D721Med (cell line): Measurements from ENCODE around the gene BTRC.

ENCODE experiments used
- DNase-seq: peaks from one replicate; pipeline ENCODE4 v3.0.0; 2011; ENCODE audit warnings: low spot score; ENCODE audit not compliant: insufficient read length
- FAIRE-seq: peaks from 2 replicates; lab custom pipeline; 2011; peaks lifted over from hg19 to GRCh38; lab: Jason Lieb, UNC
- TF ChIP-seq, protein P1 (sequence below): IDR thresholded peaks from 2 replicates; pipeline ENCODE4 v1.5.1; 2012; ENCODE audit warnings: mild to moderate bottlenecking, control low read depth; ENCODE audit not compliant: insufficient read depth; ENCODE audit errors: missing control alignments

The BTRC gene

DNA sequence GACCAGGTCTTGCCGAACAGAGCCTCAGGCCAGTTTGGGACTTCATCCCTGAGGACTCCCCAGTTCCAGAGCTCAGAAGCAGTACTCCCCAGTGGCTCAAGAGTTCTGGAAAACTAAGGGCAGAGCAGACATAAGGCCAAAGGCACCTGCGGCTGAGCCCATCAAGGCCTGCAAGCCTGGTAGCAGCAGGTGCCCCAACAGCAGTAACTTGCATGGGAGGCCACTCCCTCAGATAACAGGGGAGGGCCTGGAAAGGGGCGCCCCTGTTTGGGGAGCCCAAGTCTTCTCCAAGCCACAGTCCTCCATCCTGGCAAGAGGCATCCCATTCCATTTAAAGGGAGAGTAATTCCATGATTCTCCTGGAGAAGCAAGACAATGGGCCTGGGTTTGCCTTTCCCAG lies 221.1 kb downstream of the BTRC start:
- FAIRE-seq = no peak
- no peak for DNase-seq
- TF ChIP-seq, protein P1, sequence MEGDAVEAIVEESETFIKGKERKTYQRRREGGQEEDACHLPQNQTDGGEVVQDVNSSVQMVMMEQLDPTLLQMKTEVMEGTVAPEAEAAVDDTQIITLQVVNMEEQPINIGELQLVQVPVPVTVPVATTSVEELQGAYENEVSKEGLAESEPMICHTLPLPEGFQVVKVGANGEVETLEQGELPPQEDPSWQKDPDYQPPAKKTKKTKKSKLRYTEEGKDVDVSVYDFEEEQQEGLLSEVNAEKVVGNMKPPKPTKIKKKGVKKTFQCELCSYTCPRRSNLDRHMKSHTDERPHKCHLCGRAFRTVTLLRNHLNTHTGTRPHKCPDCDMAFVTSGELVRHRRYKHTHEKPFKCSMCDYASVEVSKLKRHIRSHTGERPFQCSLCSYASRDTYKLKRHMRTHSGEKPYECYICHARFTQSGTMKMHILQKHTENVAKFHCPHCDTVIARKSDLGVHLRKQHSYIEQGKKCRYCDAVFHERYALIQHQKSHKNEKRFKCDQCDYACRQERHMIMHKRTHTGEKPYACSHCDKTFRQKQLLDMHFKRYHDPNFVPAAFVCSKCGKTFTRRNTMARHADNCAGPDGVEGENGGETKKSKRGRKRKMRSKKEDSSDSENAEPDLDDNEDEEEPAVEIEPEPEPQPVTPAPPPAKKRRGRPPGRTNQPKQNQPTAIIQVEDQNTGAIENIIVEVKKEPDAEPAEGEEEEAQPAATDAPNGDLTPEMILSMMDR = no peak

DNA sequence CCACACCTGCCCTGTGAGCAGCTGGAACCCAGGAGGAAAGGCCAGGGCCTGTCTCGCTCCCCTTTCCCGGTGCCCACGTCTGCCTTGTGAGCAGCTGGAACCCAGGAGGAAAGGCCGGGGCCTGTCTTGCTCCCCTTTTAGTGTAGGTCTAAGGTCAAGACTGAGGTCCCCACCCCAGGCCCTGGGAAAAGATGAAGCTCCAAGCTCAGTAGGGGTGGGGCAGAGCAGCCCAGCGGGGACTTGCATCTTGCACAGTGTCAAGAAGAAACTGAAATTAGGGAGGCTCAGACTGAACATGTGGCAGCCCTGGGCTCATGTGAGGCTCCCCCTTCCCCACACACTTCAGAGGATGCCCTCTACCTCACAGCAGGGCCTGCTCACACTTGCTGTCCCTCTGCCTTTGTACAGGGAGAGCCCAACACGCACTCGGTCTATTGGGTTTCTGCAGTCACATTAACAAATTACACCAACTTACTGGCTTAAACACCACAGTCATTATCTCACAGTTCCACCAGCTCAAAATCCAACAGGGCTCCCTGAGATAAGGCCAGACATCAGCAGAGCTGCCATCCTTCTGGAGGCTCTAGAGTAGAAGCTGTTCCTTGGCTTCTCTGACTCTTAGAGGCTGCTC lies 221.7 kb downstream of the BTRC start:
- DNase-seq (no peak), FAIRE-seq (no peak)

GRCh38 chr10:101576211-101576863 lies 222.4 kb downstream of the BTRC start:
- no peak for FAIRE-seq
- TF ChIP-seq, protein P1 = no peak
- peak; percentile 73 for DNase-seq

More for the DNA sequence above, 221.7 kb downstream of the BTRC start:
- TF ChIP-seq, protein P1 = no peak

- TF ChIP-seq, protein P1 = no peak
- no peak for FAIRE-seq
- no peak for DNase-seq
Observed at GRCh38 chr10:101577121-101577871, 223.3 kb downstream of the BTRC start.

GRCh38 chr10:101578192-101578591 lies 224.2 kb downstream of the BTRC start:
- TF ChIP-seq, protein P1 = no peak
- no peak for FAIRE-seq
- no peak for DNase-seq

GRCh38 chr10:101578803-101579515 lies 225.0 kb downstream of the BTRC start:
- TF ChIP-seq, protein P1 = no peak
- no peak for DNase-seq
- no peak for FAIRE-seq
